HepG2 (cell line): ENCODE results near the gene CBLN3. TPM values are rescaled to one million over a fixed set of nuclear protein-coding genes. Genes with fewer than 3 reads are reported as not detected.

ENCODE experiments used
- ADNP ChIP-seq: sonication (generic); formaldehyde crosslinking; IDR thresholded peaks from 2 replicates; pipeline ENCODE4 v1.4.0; 2020; ENCODE audit warnings: missing genetic modification reagents
- FOSL2 ChIP-seq: sonication (generic); formaldehyde crosslinking; IDR thresholded peaks from 2 replicates; pipeline ENCODE4 v1.4.0; 2020; ENCODE audit warnings: missing genetic modification reagents
- KIAA2018 ChIP-seq: sonication (generic); formaldehyde crosslinking; IDR thresholded peaks from 2 replicates; pipeline ENCODE4 v1.5.0; 2020; ENCODE audit warnings: mild to moderate bottlenecking, missing genetic modification reagents, borderline replicate concordance
- LBX2 ChIP-seq: sonication (generic); formaldehyde crosslinking; IDR thresholded peaks from 2 replicates; pipeline ENCODE4 v1.5.0; 2020; ENCODE audit warnings: missing genetic modification reagents, mild to moderate bottlenecking, borderline replicate concordance
- MBD4 ChIP-seq: IDR thresholded peaks from 2 replicates; pipeline ENCODE4 v1.6.1; 2012; ENCODE audit warnings: low read length, inconsistent platforms, borderline replicate concordance
- MTA1 ChIP-seq: sonication (generic); formaldehyde crosslinking; IDR thresholded peaks from 2 replicates; pipeline ENCODE4 v1.4.0; 2020; ENCODE audit warnings: missing genetic modification reagents, mild to moderate bottlenecking, borderline replicate concordance
- NFRKB ChIP-seq: fragments of 450-650 bp; IDR thresholded peaks from 2 replicates; pipeline ENCODE4 v1.6.1; 2017
- NR0B2 ChIP-seq: sonication (generic); formaldehyde crosslinking; IDR thresholded peaks from 2 replicates; pipeline ENCODE4 v1.4.0; 2020; ENCODE audit warnings: mild to moderate bottlenecking, missing genetic modification reagents
- PHF20 ChIP-seq: sonication (generic); formaldehyde crosslinking; IDR thresholded peaks from 2 replicates; pipeline ENCODE4 v1.5.0; 2020; ENCODE audit warnings: mild to moderate bottlenecking, missing genetic modification reagents
- POLR2A ChIP-seq, 2 experiments: IDR thresholded peaks; 2 replicates each; pipeline ENCODE4 v1.6.1; 2011; ENCODE audit warnings: low read depth in 2 of 2, low read length in 2 of 2, mild to moderate bottlenecking in 1 of 2, moderate library complexity in 1 of 2; ENCODE audit not compliant: insufficient read depth in 1 of 2
- WIZ ChIP-seq: sonication (generic); formaldehyde crosslinking; IDR thresholded peaks from 2 replicates; pipeline ENCODE4 v1.5.1; 2020; ENCODE audit warnings: mild to moderate bottlenecking, missing genetic modification reagents
- polyA plus RNA-seq, 8 experiments: library from polyadenylated mRNA; depleted of rRNA in 3 of 8; stranded (reverse) in 7 of 8; unstranded in 1 of 8; fragments of >200 nt; fragmentation: Illumina TruSeq in 4 of 8; extraction: Trizol in 4 of 8; gene quantifications; 2 replicates each; pipeline versions ENCODE4 v1.2.1 to v1.2.3, GENCODE V29; 2011 to 2016; ENCODE audit warnings: low read depth in 4 of 8, missing spikeins in 1 of 8, mixed read lengths in 1 of 8; ENCODE audit not compliant: insufficient read depth in 1 of 8
- total RNA-seq, 5 experiments: library from RNA; depleted of rRNA; stranded (reverse); fragments of >200 nt; fragmentation: Illumina TruSeq; extraction: Trizol; gene quantifications; 2 replicates each; pipeline ENCODE4 v1.2.3, GENCODE V29; 2016; ENCODE audit warnings: low read depth in 1 of 5
- TF ChIP-seq, protein P1 (sequence below): sonication (generic); formaldehyde crosslinking; IDR thresholded peaks from 2 replicates; pipeline ENCODE4 v1.4.0; 2020; ENCODE audit warnings: mild to moderate bottlenecking, missing genetic modification reagents, borderline replicate concordance

The CBLN3 gene
- total and polyA plus RNA-seq, 2 of the 13 experiments (the other 11 are each of a cell fraction or from before 2014, with no cell fraction given): 0.66 to 0.98 TPM

GRCh38 chr14:24442240-24443052 is 13.0 kb upstream of the CBLN3 start, which contains the start of gene SDR39U1 (continued):
- peak; percentile 22; the same call in 1 of the 2 replicates for TF ChIP-seq LBX2
- peak; percentile 98 for TF ChIP-seq PHF20 (CRISPR knock-in tag)
- no peak for TF ChIP-seq KIAA2018 (CRISPR knock-in tag)
- peak; percentile 93; the same call in 1 of the 2 replicates for TF ChIP-seq MTA1 (CRISPR knock-in tag)
- peak in 1 of 2 experiments; percentile 98; a peak in 2 of 4 replicates for TF ChIP-seq POLR2A (IDR thresholded peaks at IDR 0.05; ENCODE audit: insufficient read depth in 1 of 2, low read depth in 2 of 2, low read length in 2 of 2)
- TF ChIP-seq, protein P1, sequence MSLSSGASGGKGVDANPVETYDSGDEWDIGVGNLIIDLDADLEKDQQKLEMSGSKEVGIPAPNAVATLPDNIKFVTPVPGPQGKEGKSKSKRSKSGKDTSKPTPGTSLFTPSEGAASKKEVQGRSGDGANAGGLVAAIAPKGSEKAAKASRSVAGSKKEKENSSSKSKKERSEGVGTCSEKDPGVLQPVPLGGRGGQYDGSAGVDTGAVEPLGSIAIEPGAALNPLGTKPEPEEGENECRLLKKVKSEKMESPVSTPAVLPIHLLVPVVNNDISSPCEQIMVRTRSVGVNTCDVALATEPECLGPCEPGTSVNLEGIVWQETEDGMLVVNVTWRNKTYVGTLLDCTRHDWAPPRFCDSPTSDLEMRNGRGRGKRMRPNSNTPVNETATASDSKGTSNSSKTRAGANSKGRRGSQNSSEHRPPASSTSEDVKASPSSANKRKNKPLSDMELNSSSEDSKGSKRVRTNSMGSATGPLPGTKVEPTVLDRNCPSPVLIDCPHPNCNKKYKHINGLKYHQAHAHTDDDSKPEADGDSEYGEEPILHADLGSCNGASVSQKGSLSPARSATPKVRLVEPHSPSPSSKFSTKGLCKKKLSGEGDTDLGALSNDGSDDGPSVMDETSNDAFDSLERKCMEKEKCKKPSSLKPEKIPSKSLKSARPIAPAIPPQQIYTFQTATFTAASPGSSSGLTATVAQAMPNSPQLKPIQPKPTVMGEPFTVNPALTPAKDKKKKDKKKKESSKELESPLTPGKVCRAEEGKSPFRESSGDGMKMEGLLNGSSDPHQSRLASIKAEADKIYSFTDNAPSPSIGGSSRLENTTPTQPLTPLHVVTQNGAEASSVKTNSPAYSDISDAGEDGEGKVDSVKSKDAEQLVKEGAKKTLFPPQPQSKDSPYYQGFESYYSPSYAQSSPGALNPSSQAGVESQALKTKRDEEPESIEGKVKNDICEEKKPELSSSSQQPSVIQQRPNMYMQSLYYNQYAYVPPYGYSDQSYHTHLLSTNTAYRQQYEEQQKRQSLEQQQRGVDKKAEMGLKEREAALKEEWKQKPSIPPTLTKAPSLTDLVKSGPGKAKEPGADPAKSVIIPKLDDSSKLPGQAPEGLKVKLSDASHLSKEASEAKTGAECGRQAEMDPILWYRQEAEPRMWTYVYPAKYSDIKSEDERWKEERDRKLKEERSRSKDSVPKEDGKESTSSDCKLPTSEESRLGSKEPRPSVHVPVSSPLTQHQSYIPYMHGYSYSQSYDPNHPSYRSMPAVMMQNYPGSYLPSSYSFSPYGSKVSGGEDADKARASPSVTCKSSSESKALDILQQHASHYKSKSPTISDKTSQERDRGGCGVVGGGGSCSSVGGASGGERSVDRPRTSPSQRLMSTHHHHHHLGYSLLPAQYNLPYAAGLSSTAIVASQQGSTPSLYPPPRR: peak; percentile 75; the same call in 1 of the 2 replicates
- no peak for TF ChIP-seq ADNP
- peak; percentile 48 for TF ChIP-seq FOSL2
- no peak for TF ChIP-seq NFRKB
- no peak for TF ChIP-seq MBD4
- peak; percentile 94 for TF ChIP-seq NR0B2 (CRISPR knock-in tag)
- peak; percentile 17; the same call in 1 of the 2 replicates for TF ChIP-seq WIZ
